ENCODE measurements around the gene CPT1C. TPM values are rescaled to one million over a fixed set of nuclear protein-coding genes. Genes with fewer than 3 reads are reported as not detected.

CPT1C gene
- polyA plus RNA-seq (ENCODE audit: insufficient read length in 3 of 3) = 10 to 100 TPM; 11.2 to 13.6 (median 11.6) TPM
- long read RNA-seq, donor 1 = 0 reads
- long read RNA-seq, donor 2 = 0 reads
- long read RNA-seq, donor 3, partial matches to known transcripts = 0 of 3 reads
- long read RNA-seq, donor 3, other reads (novel, unspliced or antisense) = 0 of 3 reads
- long read RNA-seq, donor 4, partial matches to known transcripts = 0 of 4 reads
- long read RNA-seq, donor 4, other reads (novel, unspliced or antisense) = 0 of 4 reads
- long read RNA-seq, donor 5, partial matches to known transcripts = 0 of 1 reads
- long read RNA-seq, donor 5, other reads (novel, unspliced or antisense) = 0 of 1 reads
- long read RNA-seq, donor 6, partial matches to known transcripts = 0 of 2 reads
- long read RNA-seq, donor 6, other reads (novel, unspliced or antisense) = 0 of 2 reads
- long read RNA-seq, donor 7 = 0 reads
- long read RNA-seq, donor 8, partial matches to known transcripts = 0 of 2 reads
- long read RNA-seq, donor 8, other reads (novel, unspliced or antisense) = 0 of 2 reads
- long read RNA-seq, donor 9, partial matches to known transcripts = 0 of 3 reads
- long read RNA-seq, donor 9, other reads (novel, unspliced or antisense) = 0 of 3 reads
- long read RNA-seq, donor 10, partial matches to known transcripts = 0 of 1 reads
- long read RNA-seq, donor 10, other reads (novel, unspliced or antisense) = 0 of 1 reads
- long read RNA-seq, donor 11, partial matches to known transcripts = 0 of 1 reads
- long read RNA-seq, donor 11, other reads (novel, unspliced or antisense) = 0 of 1 reads
- long read RNA-seq, donor 12 = 0 reads
- long read RNA-seq, donor 13, partial matches to known transcripts = 0 of 1 reads
- long read RNA-seq, donor 13, other reads (novel, unspliced or antisense) = 0 of 1 reads
- long read RNA-seq, donor 14, partial matches to known transcripts = 0 of 1 reads
- long read RNA-seq, donor 14, other reads (novel, unspliced or antisense) = 0 of 1 reads
- long read RNA-seq, donor 15, partial matches to known transcripts = 0 of 1 reads
- long read RNA-seq, donor 15, other reads (novel, unspliced or antisense) = 0 of 1 reads
- long read RNA-seq, donor 16, partial matches to known transcripts = 0 of 1 reads
- long read RNA-seq, donor 16, other reads (novel, unspliced or antisense) = 0 of 1 reads

GRCh38 chr19:49690656-49691242 lies at the start of gene CPT1C:
CPT1C (plus strand) TSS chr19:49691116; CDS start chr19:49692253, 1,137 bp downstream.
- peak; percentile 66 for DNase-seq

DNA sequence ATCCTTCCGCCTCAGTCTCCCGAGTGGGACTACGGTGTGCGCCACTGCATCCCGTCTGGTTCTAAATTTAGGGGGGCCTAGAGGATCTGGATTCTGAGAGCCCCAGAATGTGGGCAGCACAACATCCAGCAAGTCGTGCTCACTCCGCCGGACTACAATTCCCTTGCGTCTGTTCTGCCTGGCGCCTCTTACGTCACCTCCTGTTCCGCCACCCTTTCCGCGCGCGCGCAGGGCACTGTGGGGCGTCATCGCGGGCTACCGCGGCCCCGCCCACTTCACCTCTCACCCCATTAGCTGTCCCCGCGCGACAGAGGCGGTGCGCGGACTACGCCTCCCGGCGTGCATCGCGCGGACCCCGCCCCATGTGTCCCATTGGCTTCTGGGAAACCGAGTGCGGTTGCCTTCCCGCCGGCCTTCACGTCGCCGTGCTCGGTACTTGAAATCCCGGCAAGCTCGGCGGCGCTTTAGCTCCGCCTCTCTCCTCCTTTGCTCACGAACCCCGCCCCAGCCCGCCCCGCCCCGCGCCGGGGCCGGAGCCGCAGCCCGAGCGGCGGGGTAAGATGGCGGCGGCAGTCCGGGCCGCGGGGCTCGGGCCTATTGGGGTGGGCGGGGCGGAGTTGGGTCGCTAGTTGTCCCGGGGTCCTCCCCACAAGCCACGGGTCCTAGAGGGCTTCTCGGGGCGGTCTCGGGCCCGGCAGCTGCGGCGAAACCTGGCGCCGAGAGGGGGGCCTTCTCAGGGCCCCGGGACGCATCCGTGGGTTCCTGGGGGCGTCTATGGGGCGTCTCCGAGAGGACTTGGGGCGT lies 49.0 kb upstream of the CPT1C start, which contains the start of gene SCAF1:
SCAF1 (plus strand) TSS at position 522 of the 804 bp plus-strand sequence. CDS start 2,818 bp downstream, outside the sequence.
- peak; percentile 99 for DNase-seq

GRCh38 chr19:49642492-49643035 lies 48.4 kb upstream of the CPT1C start:
- no peak for DNase-seq

DNA sequence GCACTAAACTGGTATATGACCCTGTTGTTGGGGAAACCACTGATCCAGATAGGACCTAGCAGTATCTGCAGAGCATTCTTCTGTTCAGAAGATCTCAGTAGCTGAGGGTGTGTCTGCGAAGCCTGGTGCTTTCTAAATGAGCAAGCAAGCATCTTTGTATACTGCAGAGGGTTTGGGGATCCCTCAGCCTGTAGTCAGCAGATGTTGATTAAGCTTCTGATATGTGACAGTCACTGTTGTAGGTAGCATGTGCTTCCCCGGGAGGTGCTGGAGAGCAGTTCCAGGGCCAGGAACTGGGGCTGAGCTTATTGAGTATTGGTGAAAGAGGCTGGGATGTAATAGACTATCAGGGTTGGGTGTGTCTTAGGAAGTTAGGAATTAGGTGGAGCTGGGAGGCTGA lies 47.5 kb upstream of the CPT1C start:
- DNase-seq = no peak

DNA sequence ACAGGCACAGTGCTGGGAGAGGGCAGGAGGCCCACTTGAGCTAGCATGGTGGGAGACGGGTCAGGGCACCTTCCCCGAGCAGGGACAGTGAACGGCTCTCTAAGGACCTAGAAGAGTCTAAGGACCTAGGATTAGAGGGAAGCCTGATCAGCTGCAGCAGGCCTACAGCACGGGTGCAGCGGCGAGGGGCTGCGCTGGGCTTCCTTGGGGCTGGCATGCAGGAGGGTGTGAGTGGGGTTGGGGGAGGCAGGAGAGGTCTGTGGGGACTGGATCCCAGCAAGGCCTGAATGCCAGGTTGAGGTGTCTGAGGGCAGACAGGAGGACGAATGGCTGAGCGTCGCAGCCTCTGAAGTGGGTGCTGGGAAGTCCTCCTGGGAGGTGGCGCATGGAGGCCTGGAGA lies 45.3 kb upstream of the CPT1C start:
- DNase-seq = no peak

- DNase-seq = no peak
Observed at GRCh38 chr19:49645995-49646394, 44.9 kb upstream of the CPT1C start.

GRCh38 chr19:49646586-49646985 lies 44.3 kb upstream of the CPT1C start:
- no peak for DNase-seq

DNA sequence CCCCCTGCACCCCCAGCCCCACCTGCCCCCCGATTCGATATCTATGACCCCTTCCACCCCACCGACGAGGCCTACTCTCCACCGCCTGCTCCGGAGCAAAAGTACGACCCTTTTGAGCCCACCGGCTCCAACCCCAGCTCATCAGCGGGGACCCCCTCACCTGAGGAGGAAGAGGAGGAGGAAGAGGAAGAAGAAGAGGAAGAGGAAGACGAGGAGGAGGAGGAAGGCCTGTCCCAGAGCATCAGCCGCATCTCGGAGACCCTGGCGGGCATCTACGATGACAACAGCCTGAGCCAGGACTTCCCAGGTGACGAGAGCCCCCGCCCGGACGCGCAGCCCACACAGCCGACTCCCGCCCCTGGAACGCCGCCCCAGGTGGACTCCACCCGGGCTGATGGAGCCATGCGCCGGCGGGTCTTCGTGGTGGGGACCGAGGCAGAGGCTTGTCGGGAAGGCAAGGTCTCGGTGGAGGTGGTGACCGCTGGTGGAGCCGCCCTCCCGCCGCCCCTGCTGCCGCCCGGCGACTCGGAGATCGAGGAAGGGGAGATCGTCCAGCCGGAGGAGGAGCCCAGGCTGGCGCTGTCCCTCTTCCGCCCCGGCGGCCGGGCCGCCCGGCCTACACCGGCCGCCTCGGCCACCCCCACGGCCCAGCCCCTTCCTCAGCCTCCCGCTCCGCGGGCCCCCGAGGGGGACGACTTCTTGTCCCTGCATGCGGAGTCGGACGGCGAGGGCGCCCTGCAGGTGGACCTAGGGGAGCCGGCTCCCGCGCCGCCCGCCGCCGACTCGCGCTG lies 39.7 kb upstream of the CPT1C start:
- no peak for DNase-seq

DNA sequence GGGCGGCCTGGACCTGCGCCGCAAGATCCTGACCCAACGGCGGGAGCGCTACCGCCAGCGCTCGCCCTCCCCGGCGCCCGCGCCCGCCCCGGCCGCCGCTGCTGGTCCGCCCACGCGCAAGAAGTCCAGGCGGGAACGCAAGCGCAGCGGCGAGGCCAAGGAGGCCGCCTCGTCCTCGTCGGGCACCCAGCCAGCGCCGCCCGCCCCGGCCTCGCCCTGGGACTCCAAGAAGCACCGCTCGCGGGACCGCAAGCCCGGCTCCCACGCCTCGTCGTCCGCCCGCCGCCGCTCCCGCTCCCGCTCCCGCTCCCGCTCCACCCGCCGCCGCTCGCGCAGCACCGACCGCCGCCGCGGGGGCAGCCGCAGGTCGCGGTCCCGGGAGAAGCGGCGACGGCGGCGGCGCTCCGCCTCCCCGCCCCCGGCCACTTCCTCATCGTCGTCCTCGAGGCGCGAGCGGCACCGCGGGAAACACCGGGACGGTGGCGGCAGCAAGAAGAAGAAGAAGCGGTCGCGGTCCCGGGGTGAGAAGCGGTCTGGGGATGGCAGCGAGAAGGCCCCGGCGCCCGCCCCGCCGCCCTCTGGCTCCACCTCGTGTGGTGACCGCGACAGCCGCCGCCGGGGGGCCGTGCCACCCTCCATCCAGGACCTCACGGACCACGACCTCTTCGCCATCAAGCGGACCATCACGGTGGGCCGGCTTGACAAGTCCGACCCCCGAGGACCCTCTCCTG lies 38.9 kb upstream of the CPT1C start:
- no peak for DNase-seq

DNA sequence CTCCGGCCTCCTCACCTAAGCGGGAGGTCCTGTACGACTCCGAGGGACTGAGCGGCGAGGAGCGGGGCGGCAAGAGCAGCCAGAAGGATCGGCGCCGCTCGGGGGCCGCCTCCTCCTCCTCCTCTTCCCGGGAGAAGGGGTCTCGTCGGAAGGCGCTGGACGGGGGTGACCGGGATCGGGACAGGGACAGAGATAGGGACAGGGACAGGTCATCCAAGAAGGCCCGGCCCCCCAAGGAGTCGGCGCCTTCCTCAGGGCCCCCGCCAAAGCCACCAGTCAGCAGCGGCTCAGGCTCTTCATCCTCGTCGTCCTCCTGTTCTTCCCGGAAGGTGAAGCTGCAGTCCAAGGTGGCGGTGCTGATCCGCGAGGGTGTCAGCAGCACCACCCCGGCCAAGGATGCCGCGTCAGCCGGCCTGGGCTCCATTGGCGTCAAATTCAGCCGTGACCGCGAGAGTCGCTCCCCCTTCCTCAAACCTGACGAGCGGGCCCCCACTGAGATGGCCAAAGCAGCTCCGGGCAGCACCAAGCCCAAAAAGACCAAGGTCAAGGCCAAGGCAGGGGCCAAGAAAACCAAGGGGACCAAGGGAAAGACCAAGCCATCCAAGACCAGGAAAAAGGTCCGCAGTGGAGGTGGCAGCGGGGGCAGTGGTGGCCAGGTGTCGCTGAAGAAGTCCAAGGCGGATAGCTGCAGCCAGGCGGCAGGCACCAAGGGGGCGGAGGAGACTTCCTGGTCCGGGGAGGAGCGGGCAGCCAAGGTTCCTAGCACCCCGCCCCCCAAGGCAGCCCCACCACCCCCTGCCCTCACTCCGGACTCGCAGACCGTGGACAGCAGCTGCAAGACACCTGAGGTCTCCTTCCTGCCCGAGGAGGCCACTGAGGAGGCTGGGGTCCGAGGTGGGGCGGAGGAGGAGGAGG lies 38.1 kb upstream of the CPT1C start:
- DNase-seq = no peak

DNA sequence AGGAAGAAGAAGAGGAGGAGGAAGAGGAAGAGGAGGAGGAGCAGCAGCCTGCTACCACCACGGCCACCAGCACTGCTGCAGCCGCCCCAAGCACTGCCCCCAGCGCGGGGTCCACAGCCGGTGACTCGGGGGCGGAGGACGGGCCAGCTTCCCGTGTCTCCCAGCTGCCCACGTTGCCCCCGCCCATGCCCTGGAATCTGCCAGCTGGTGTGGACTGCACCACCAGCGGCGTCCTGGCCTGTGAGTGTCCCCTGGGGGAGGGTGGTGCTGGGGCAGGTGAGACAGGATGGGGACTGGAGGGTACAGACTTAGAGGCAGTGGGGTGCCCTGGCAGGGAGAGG lies 37.5 kb upstream of the CPT1C start:
- no peak for DNase-seq

- DNase-seq = no peak
Observed at GRCh38 chr19:49654581-49654980, 36.3 kb upstream of the CPT1C start.

DNA sequence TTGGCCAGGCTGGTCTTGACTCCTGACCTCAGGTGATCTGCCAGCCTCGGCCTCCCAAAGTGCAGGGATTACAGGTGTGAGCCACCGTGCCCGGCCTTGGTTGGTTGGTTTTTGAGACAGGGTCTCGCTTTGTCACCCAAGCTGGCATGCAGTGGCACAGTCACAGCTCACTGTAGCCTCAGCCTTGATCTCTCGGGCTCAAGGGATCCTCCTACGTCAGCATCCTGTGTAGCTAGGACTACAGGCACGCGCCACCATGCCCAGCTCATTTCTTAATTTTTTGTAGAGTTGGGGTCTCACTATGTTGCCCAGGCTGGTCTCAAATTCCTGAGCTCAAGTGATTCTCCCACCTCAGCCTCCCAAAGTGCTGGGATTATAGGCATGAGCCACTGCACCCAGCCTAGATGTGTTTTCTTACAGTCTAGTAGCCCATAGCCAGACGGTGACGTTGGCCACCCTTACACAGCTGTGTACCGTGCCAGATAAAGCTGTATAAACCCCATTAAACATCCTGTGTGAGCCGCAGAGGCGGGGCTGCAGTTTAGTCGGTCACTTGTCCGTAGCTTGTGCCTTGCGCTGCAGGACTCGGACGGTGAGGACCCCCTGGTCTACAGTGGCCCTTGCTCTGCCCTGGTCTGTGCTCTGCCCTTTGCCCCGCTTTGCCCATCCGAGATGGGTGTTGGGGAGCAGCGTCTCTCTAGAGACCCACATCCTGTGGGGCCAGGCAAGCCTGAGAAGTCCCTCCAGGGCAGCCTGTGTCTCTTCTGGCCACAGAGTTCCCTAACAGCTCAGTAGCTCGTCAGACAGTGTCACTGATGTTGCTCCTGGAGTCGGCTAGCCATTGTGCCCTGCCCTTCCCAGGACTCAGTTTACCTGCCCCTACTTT lies 35.1 kb upstream of the CPT1C start:
- no peak for DNase-seq

GRCh38 chr19:49656456-49657109 lies 34.3 kb upstream of the CPT1C start:
- no peak for DNase-seq

DNA sequence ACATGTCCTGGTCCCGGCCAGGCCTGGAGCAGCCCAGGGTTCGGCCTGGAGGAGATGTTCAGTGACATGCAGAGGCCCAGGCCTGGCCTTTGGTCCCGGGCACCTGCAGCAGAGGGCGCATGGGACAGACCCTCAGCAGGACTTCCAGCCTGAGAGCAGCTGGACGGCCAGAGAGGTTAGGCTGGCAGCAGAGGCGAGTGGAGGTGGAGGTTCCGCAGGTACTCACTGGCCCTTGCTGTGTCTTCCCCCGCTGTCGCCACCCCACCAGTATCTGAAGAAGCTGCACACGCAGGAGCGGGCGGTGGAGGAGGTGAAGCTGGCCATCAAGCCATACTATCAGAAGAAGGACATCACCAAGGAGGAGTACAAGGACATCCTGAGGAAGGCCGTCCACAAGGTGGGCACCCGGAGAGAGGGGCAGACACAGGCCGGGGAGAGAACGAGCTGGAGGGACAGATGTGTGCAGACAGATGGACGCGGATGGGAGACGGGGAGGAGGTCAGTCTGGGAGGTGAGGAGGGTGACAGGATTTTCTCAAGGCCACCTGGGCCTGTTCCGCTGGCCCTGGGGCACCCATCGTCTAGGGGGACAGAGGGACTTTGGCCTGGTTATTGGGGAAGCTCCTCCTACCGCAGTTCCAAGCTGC lies 33.3 kb upstream of the CPT1C start:
- no peak for DNase-seq

GRCh38 chr19:49658139-49658517 lies 32.8 kb upstream of the CPT1C start:
- no peak for DNase-seq
